Type B pancreatic cell (in vitro differentiated cells): ENCODE data around the gene SSR2. TPM values are rescaled to one million over a fixed set of nuclear protein-coding genes. Genes with fewer than 3 reads are reported as not detected.

Experiments
- DNase-seq: peaks from one replicate; pipeline ENCODE4 v3.0.0; 2021; ENCODE audit warnings: mixed read lengths; ENCODE audit not compliant: unreplicated experiment; ENCODE audit errors: extremely low spot score
- H3K27ac Mint-ChIP-seq: 2 replicates; pipeline ENCODE4 v1.8.0; 2021; ENCODE audit warnings: mild to moderate bottlenecking, mixed read lengths
- H3K27me3 Mint-ChIP-seq: 2 replicates; pipeline ENCODE4 v1.8.0; 2021; ENCODE audit warnings: mixed read lengths
- H3K36me3 Mint-ChIP-seq: 2 replicates; pipeline ENCODE4 v1.8.0; 2021; ENCODE audit warnings: mixed read lengths
- H3K4me1 Mint-ChIP-seq: one replicate; pipeline ENCODE4 v1.8.0; 2021; ENCODE audit warnings: mixed read lengths; ENCODE audit not compliant: unreplicated experiment
- H3K4me3 Mint-ChIP-seq: 2 replicates; pipeline ENCODE4 v1.8.0; 2021; ENCODE audit warnings: mild to moderate bottlenecking, mixed read lengths
- H3K9me3 Mint-ChIP-seq: 2 replicates; pipeline ENCODE4 v1.8.0; 2021; ENCODE audit warnings: mixed read lengths
- CTCF ChIP-seq: fragments of 200-600 bp; sonication (generic); conservative IDR thresholded peaks from 2 replicates; pipeline ENCODE4 v1.5.0; 2021; ENCODE audit warnings: antibody characterized with exemption, mild to moderate bottlenecking
- total RNA-seq: library from RNA; stranded (reverse); gene quantifications from 2 replicates; pipeline ENCODE4 v1.2.1, GENCODE V29; 2021; ENCODE audit warnings: low replicate concordance

Gene SSR2
- total RNA-seq, 1 donor from 2014 or later, result 248 TPM

DNA sequence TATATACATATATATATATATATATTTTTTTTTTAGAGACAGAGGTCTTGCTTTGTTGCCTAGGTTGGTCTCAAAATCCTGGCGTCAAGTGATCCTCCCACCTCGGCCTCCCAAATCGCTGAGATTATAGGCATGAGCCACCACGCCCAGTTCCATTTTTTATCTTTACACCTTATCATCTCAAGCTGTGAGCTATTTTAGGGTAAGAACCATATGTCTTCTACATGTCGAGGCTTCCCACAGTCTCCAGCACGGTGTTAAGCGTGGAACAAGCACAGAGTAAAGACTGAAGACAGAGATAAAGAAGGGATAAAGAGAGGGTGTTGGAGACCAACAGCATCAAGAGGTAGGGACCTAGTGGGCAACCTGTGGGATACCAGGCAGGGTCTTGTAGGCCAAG is 56.6 kb downstream of the SSR2 start:
- Mint-ChIP-seq H3K4me1 (peaks cover 21% of the 10 kb centered on the region), H3K36me3 (peaks cover 13% of the 10 kb centered on the region), H3K9me3 (no peaks in the 10 kb centered on the region)

DNA sequence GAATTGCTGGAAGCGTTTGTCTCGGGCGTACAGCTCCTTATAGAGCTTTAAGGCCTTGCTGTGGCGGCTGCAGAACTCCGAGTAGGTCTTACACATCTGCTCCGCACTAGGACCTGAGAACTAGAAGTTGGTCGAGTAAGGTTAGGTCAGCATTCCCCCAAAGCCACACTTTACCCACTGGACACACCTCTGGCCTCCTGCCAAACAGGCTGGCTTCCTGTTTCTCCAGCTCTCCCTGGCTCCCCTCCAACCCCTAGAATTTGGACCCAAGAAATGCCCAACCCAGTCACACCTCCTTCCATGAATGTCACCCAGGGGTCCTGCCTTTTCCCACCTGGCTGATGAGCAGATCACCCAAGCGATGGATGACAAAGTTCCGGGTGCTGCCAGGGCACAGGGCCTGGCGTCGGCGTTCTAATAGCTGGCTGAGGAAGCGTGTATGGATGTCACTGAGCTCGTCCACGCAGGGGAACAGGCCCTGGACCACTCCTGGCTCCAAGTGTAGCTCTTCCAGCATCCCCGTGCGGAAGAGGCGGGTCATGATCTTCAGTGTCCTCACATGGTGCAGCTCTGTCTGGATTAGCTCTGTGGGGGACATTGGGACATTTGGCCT is 58.0 kb downstream of the SSR2 start:
- no peaks in the 10 kb centered on the region for H3K9me3 Mint-ChIP-seq
- no peak for TF ChIP-seq CTCF
- no peak overlapping the region for H3K27ac Mint-ChIP-seq
- no peak overlapping the region for H3K4me3 Mint-ChIP-seq
- H3K27me3 Mint-ChIP-seq, result no peaks in the 10 kb centered on the region
- peaks cover 13% of the 10 kb centered on the region for H3K36me3 Mint-ChIP-seq
- DNase-seq, result no peak
- peaks cover 6% of the 10 kb centered on the region for H3K4me1 Mint-ChIP-seq

More for the DNA sequence above, 56.6 kb downstream of the SSR2 start:
- H3K4me3 Mint-ChIP-seq, result no peak overlapping the region
- no peak for TF ChIP-seq CTCF
- H3K27ac Mint-ChIP-seq, result no peak overlapping the region
- DNase-seq, result no peak
- no peaks in the 10 kb centered on the region for H3K27me3 Mint-ChIP-seq

- Mint-ChIP-seq H3K4me1 (peaks cover 3% of the 10 kb centered on the region), H3K4me3 (no peak overlapping the region), H3K36me3 (peaks cover 18% of the 10 kb centered on the region), H3K9me3 (no peaks in the 10 kb centered on the region), H3K27ac (no peak overlapping the region), H3K27me3 (no peaks in the 10 kb centered on the region)
- TF ChIP-seq CTCF, result no peak
- DNase-seq, result no peak
These were observed 58.8 kb downstream of the SSR2 start for GRCh38 chr1:155961937-155962336.

GRCh38 chr1:155960081-155960745 is 60.5 kb downstream of the SSR2 start:
- H3K4me1 Mint-ChIP-seq, result peaks cover 3% of the 10 kb centered on the region

More at GRCh38 chr1:155960081-155960745, 60.5 kb downstream of the SSR2 start:
- no peak for TF ChIP-seq CTCF
- Mint-ChIP-seq H3K4me3 (no peak overlapping the region), H3K27ac (no peak overlapping the region), H3K27me3 (no peaks in the 10 kb centered on the region), H3K36me3 (peaks cover 20% of the 10 kb centered on the region), H3K9me3 (no peaks in the 10 kb centered on the region)
- no peak for DNase-seq

Other genes with a start within 250 kb of the SSR2 start
- gene GON4L, start 163.7 kb downstream of the SSR2 start, total RNA-seq, result 48.0 and 59.3 TPM in 2 replicates
- 0.74 and 2.3 TPM in 2 replicates for gene SYT11, start 161.4 kb downstream of the SSR2 start, total RNA-seq
- 35.3 and 45.4 TPM in 2 replicates for gene RIT1, start 109.6 kb downstream of the SSR2 start, total RNA-seq
- 42.5 and 57.8 TPM in 2 replicates for gene KHDC4, start 86.5 kb downstream of the SSR2 start, total RNA-seq
- not detected in 2 replicates for gene RXFP4, start 79.3 kb downstream of the SSR2 start, total RNA-seq
- 46.4 and 80.6 TPM in 2 replicates for gene ARHGEF2, start 42.4 kb downstream of the SSR2 start, total RNA-seq
- 40.3 and 54.5 TPM in 2 replicates for gene UBQLN4, start 32.8 kb upstream of the SSR2 start, total RNA-seq
- 55.6 and 60.9 TPM in 2 replicates for gene LAMTOR2, start 33.8 kb upstream of the SSR2 start, total RNA-seq
- gene RAB25, start 40.2 kb upstream of the SSR2 start, total RNA-seq, result 97.9 and 294 TPM in 2 replicates
- gene MEX3A, start 61.5 kb upstream of the SSR2 start, total RNA-seq, result 31.0 and 61.9 TPM in 2 replicates
- gene LMNA, start 93.8 kb upstream of the SSR2 start, total RNA-seq, result 141 and 400 TPM in 2 replicates
- gene SEMA4A, start 132.6 kb upstream of the SSR2 start, total RNA-seq, result 7.1 and 12.9 TPM in 2 replicates
- 18.6 and 21.8 TPM in 2 replicates for gene SLC25A44, start 173.2 kb upstream of the SSR2 start, total RNA-seq
- gene PMF1, start 192.1 kb upstream of the SSR2 start, total RNA-seq, result 56.1 and 62.0 TPM in 2 replicates
- gene BGLAP, start 221.2 kb upstream of the SSR2 start, total RNA-seq, result 0.64 and 3.1 TPM in 2 replicates
- 9.2 and 19.0 TPM in 2 replicates for gene PAQR6, start 227.1 kb upstream of the SSR2 start, total RNA-seq